Prostate gland (tissue), 2 donors: ENCODE measurements around the gene JAKMIP2.

Source experiments
- CTCF ChIP-seq, 4 experiments: fragments of 200-600 bp in 2 of 4; fragments of 450-650 bp in 2 of 4; sonication (generic) in 2 of 4; IDR thresholded peaks; 1 replicate in 3 of 4; 2 replicates in 1 of 4; pipeline ENCODE4 v1.5.1; 2016 to 2019; ENCODE audit warnings: antibody characterized with exemption in 4 of 4, mild to moderate bottlenecking in 2 of 4, moderate library complexity in 2 of 4
- POLR2AphosphoS5 ChIP-seq: sonication (generic); formaldehyde crosslinking; IDR thresholded peaks from one replicate; pipeline ENCODE4 v1.6.1; 2017; ENCODE audit warnings: antibody characterized with exemption

GRCh38 chr5:147576646-147577535, 205.6 kb downstream of the JAKMIP2 start:
- TF ChIP-seq CTCF (IDR thresholded peaks at IDR 0.05): peak; percentile 51 to 77 (median 61)
- TF ChIP-seq POLR2AphosphoS5: no peak
